LNCaP clone FGC (cell line): ENCODE results near the gene GIT2.

Source experiments
- DNase-seq: peaks from one replicate; pipeline ENCODE4 v3.0.0-alpha.2; 2011; ENCODE audit warnings: low read depth
- H3K4me3 ChIP-seq: 2 replicates; pipeline ENCODE4 v1.5.1; 2011; ENCODE audit warnings: mild to moderate bottlenecking, low read depth, low read length, control low read depth
- CTCF ChIP-seq: IDR thresholded peaks from 2 replicates; pipeline ENCODE4 v1.5.1; 2012; ENCODE audit warnings: mild to moderate bottlenecking; ENCODE audit not compliant: control insufficient read depth, insufficient read depth; ENCODE audit errors: extremely low read depth

GIT2 gene

GRCh38 chr12:109919456-109919855 is 76.7 kb downstream of the GIT2 start:
- H3K4me3 ChIP-seq = no peak overlapping the region
- DNase-seq = no peak
- TF ChIP-seq CTCF = no peak

GRCh38 chr12:109916045-109916444 is 80.1 kb downstream of the GIT2 start:
- DNase-seq = no peak
- no peak for TF ChIP-seq CTCF
- H3K4me3 ChIP-seq = no peak overlapping the region

GRCh38 chr12:109915171-109916040 is 80.8 kb downstream of the GIT2 start:
- no peak overlapping the region for H3K4me3 ChIP-seq
- TF ChIP-seq CTCF = no peak
- peak; percentile 76 for DNase-seq

- no peak for TF ChIP-seq CTCF
- no peak overlapping the region for H3K4me3 ChIP-seq
- no peak for DNase-seq
These were observed 81.7 kb downstream of the GIT2 start for GRCh38 chr12:109914461-109914860.

GRCh38 chr12:109912855-109913321 is 83.3 kb downstream of the GIT2 start:
- H3K4me3 ChIP-seq = no peak overlapping the region
- no peak for DNase-seq
- TF ChIP-seq CTCF = no peak

- DNase-seq = no peak
These were observed 85.2 kb downstream of the GIT2 start for GRCh38 chr12:109910969-109911348.

More at GRCh38 chr12:109910969-109911348, 85.2 kb downstream of the GIT2 start:
- no peak overlapping the region for H3K4me3 ChIP-seq
- peak; percentile 21; the same call in 1 of the 2 replicates for TF ChIP-seq CTCF
